K562 (cell line): ENCODE results near the gene MCM5.

ENCODE experiments used
- CBX3 ChIP-seq, 2 experiments: IDR thresholded peaks; 1 replicate in 1 of 2; 2 replicates in 1 of 2; pipeline ENCODE4 v1.6.1; 2012; ENCODE audit warnings: inconsistent platforms in 2 of 2, low read length in 2 of 2, borderline replicate concordance in 1 of 2, control low read depth in 1 of 2
- CREB1 ChIP-seq, 2 experiments: sonication (generic) in 1 of 2; formaldehyde crosslinking in 1 of 2; IDR thresholded peaks; 2 replicates each; pipeline versions ENCODE4 v1.6.1 to v1.8.0; 2012 to 2022; ENCODE audit warnings: inconsistent platforms in 1 of 2, mild to moderate bottlenecking in 1 of 2, missing genetic modification reagents in 1 of 2, moderate library complexity in 1 of 2
- HNRNPH1 ChIP-seq: fragments of 200-400 bp; formaldehyde crosslinking; optimal IDR thresholded peaks from 2 replicates; pipeline ENCODE3; 2017; ENCODE audit warnings: low read depth, mild to moderate bottlenecking, low read length, moderate library complexity
- KLF13 ChIP-seq: fragments of 450-650 bp; IDR thresholded peaks from 2 replicates; pipeline ENCODE4 v1.6.1; 2016; ENCODE audit warnings: missing genetic modification characterization, low read depth, mild to moderate bottlenecking, missing compliant biosample characterization, moderate library complexity, borderline replicate concordance
- MEIS2 ChIP-seq: fragments of 450-650 bp; IDR thresholded peaks from 2 replicates; pipeline ENCODE4 v1.6.1; 2014; ENCODE audit warnings: mild to moderate bottlenecking; ENCODE audit not compliant: partially characterized antibody
- NR2C2 ChIP-seq, 2 experiments: fragments of 200-800 bp in 1 of 2; sonication (Bioruptor generic) in 1 of 2; sonication (generic) in 1 of 2; formaldehyde crosslinking in 1 of 2; IDR thresholded peaks; 2 replicates each; pipeline versions ENCODE4 v1.6.1 to v1.8.0; 2016 to 2022; ENCODE audit warnings: mild to moderate bottlenecking in 1 of 2, missing compliant biosample characterization in 1 of 2, missing genetic modification characterization in 1 of 2, missing genetic modification reagents in 1 of 2
- NR2F6 ChIP-seq: fragments of 450-650 bp; formaldehyde crosslinking; IDR thresholded peaks from 2 replicates; pipeline ENCODE4 v1.4.0; 2020; ENCODE audit warnings: mild to moderate bottlenecking
- PTBP1 ChIP-seq: fragments of 200-400 bp; formaldehyde crosslinking; IDR thresholded peaks from 2 replicates; pipeline ENCODE4 v1.6.1; 2017; ENCODE audit warnings: low read depth, low read length
- RCOR1 ChIP-seq, 2 experiments: IDR thresholded peaks; 2 replicates each; pipeline ENCODE4 v1.6.1; 2012; ENCODE audit warnings: low read depth in 2 of 2, low read length in 2 of 2, borderline replicate concordance in 1 of 2, improper control_type of control experiment in 1 of 2
- RFX7 ChIP-seq: fragments of 250-450 bp; sonication (Bioruptor Pico); IDR thresholded peaks from 2 replicates; pipeline ENCODE4 v1.5.1; 2021; ENCODE audit warnings: mild to moderate bottlenecking
- SRSF7 ChIP-seq: fragments of 200-400 bp; formaldehyde crosslinking; optimal IDR thresholded peaks from 2 replicates; pipeline ENCODE3; 2017; ENCODE audit warnings: mild to moderate bottlenecking, low read depth, low read length
- ZNF24 ChIP-seq: fragments of 450-650 bp; IDR thresholded peaks from 2 replicates; pipeline ENCODE4 v1.6.1; 2016
- TF ChIP-seq, protein P1 (sequence below): fragments of 450-650 bp; IDR thresholded peaks from 2 replicates; pipeline ENCODE4 v1.6.1; 2018; ENCODE audit warnings: mild to moderate bottlenecking, low read depth; ENCODE audit not compliant: partially characterized antibody

DNA sequence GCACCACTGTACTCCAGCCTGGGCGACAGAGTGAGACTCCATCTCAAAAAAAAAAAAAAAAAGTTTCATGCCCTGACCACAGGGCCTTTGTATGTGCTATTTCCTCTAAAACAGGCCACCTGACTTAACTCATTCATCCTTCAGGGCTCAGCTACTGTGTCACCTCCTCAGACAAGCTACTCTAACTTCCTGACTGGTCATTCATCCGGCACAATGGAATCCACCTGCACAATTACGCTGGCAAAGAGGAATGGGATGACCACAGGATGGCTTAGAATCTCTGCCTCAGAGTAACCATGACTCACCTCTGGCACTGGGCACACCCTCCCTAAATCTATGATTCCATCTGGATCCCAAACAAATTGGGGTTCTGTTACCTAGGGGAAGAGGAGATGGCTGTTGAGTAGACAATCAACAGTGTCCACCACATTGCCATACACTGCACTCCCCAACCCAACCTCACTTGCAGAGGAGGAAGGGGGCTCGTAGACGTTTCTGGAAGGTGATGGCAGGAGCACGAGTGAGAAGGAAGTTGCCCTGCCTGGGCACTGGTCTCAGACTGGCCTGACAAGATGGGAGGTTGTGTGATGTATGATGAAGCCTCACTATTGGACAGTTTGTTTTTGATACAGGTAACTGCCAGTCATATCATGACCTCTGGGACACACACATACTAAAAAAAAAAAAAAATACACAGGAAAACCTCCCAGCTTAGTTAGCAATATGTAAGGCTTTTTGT, 41.9 kb upstream of the MCM5 start:
- no peak for TF ChIP-seq KLF13 (tag)
- TF ChIP-seq CREB1 (IDR thresholded peaks at IDR 0.05): no peak
- no peak for TF ChIP-seq CREB1 (CRISPR knock-in tag; IDR thresholded peaks at IDR 0.05)
- TF ChIP-seq NR2F6 (CRISPR knock-in tag): no peak
- TF ChIP-seq HNRNPH1: no peak
- no peak for TF ChIP-seq MEIS2
- TF ChIP-seq CBX3 (IDR thresholded peaks at IDR 0.05; ENCODE audit: borderline replicate concordance in 1 of 2, low read length in 2 of 2): no peak
- no peak for TF ChIP-seq RFX7
- no peak for TF ChIP-seq NR2C2 (CRISPR knock-in tag; IDR thresholded peaks at IDR 0.05)
- no peak for TF ChIP-seq NR2C2 (tag; IDR thresholded peaks at IDR 0.05)
- no peak for TF ChIP-seq PTBP1
- no peak for TF ChIP-seq RCOR1 (IDR thresholded peaks at IDR 0.05; ENCODE audit: borderline replicate concordance in 1 of 2, low read depth in 2 of 2, low read length in 2 of 2)
- no peak for TF ChIP-seq ZNF24
- TF ChIP-seq, protein P1, sequence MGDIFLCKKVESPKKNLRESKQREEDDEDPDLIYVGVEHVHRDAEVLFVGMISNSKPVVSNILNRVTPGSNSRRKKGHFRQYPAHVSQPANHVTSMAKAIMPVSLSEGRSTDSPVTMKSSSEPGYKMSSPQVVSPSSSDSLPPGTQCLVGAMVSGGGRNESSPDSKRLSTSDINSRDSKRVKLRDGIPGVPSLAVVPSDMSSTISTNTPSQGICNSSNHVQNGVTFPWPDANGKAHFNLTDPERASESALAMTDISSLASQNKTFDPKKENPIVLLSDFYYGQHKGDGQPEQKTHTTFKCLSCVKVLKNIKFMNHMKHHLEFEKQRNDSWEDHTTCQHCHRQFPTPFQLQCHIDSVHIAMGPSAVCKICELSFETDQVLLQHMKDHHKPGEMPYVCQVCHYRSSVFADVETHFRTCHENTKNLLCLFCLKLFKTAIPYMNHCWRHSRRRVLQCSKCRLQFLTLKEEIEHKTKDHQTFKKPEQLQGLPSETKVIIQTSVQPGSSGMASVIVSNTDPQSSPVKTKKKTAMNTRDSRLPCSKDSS: no peak
- no peak for TF ChIP-seq SRSF7
